HG02840 (cell line): Measurements from ENCODE around the gene WDR48.

Source experiments
- ATAC-seq: cut with Tn5 transposase; IDR thresholded peaks from one replicate; pipeline ENCODE4 v1.9.1; 2021; ENCODE audit warnings: mild to moderate bottlenecking, moderate library complexity, moderate number of reproducible peaks; ENCODE audit not compliant: unreplicated experiment, low FRiP score

The WDR48 gene

GRCh38 chr3:39136533-39137434 is 85.0 kb downstream of the WDR48 start:
- no peak for ATAC-seq

- ATAC-seq, result no peak
These were observed 85.7 kb downstream of the WDR48 start for GRCh38 chr3:39137435-39137936.

DNA sequence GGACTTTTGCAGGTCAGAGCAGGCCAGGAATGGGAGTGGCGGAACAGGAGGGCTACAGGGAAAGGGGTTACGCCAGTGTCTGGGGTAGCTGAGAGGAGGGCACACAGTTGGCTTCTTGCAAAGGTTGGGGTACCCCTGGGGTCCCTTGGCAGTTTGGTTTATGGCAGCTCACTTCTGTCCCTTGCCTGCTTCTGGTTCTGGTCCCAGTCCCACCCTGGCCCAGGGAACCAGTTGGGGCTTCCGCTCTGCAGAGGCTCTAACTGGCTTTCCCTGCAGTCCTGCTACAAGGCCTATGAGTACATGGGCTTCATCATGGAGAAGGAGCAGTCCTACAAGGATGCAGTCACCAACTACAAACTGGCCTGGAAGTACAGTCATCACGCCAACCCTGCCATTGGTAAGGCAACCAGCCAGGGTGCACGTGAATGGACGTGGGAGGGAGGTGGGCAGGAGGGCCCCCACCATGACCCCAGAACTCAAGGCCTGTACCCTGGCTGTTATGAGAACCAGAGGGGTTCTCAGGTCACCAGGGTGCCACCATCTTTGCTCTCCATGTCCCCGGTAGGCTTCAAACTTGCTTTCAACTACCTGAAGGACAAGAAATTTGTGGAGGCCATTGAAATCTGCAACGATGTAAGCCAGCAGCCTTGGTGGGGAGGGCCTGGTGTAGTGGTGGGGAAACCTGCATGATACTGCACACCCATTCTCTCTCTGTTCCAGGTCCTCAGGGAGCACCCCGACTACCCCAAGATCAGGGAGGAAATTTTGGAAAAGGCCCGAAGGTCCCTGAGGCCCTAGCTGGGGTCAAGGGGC is 86.4 kb downstream of the WDR48 start:
- ATAC-seq, result no peak

DNA sequence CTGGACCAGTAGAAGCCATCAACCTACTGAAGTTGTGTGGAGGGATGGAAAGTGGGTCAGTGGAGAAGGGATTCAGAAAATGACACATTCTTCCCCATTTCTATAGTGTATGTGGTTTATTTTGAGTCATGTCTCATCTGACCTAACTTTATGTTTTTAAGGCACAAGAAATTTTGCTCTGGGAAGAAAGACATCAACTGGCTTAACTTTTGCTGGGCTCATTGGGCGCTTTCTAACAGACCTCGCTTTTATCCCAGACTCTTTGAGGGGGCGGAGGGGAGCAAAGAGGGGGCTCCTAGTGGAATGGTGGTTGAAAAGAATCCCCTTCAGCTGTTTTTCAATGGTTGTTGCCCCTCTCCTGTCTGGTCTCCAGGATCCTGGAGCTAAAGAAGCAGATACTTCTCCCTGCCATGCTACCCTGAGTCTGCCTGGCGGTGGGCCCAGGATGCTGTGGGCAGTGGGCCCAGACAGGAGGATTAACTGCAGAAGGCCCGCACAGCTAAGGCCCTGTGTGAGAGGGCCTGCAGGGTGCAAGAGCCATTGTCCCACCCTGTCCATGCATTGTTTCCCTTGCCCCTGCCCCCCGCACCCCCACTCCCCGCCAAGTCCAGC is 87.1 kb downstream of the WDR48 start:
- no peak for ATAC-seq

GRCh38 chr3:39139442-39139841 is 87.6 kb downstream of the WDR48 start:
- no peak for ATAC-seq

DNA sequence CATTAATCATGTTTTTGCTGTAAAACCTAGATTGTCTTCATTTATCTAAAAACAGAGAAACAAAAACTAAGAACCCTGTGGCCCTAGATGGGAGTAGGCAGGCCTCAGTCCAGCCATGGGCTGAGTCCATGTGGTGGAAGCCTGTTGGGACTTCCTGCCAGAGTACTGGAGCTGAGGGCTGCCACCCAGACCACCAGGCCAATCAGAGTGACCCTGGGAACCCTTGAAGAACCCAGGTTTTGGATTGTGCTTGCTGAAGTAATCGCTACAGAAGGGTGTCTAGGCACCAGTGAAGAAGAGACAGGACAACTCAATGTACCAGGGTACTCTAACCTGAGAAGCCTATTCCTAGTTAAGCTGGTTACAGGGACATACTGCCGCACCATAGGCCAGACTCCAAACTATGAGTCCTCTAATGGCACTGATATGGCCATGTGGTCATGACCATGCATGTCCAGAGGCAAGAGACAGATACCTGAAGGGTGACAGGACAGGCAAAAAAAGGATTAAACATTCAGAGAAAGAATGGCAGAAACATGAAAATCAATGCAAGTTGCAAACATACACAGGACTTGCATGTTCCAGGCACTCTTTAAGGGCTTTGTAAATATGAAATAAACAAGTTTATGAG is 88.6 kb downstream of the WDR48 start:
- ATAC-seq, result no peak

- no peak for ATAC-seq
These were observed 89.6 kb downstream of the WDR48 start for GRCh38 chr3:39141171-39141995.

GRCh38 chr3:39142067-39142466 is 90.3 kb downstream of the WDR48 start:
- ATAC-seq, result no peak

- ATAC-seq, result no peak
These were observed 91.5 kb downstream of the WDR48 start for GRCh38 chr3:39143051-39143885.

- no peak for ATAC-seq
These were observed 92.4 kb downstream of the WDR48 start for GRCh38 chr3:39144095-39144747.

DNA sequence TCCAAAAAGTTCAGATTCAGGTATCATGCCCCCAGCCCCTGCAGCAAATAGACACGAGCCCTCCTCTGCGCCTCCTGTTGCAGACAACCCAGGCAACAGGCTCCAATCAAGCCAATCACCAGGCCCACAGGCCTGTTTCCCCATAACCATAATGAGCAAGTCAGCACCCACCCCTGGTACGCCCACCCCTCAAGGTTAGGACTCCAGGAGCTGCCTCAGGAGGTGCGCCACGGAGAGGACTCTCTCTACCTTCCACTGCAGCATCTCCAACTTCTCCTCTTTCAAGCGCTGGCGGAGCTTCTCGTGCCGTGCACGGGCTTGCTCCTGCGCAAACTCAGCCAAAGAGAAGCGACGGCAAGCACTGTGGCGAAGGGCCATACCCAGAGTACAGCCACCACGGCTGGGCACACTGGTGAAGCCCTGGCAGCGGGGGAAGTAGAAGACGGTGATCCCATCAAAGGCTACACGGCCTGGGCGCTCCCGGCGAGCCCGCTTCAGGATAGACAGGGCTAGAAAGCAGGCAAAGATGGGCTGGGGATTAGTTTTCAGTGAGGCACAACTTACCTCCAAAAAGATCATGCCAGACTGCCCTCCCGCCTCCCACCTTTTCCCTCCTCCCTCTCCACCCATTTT is 93.0 kb downstream of the WDR48 start:
- ATAC-seq, result no peak

DNA sequence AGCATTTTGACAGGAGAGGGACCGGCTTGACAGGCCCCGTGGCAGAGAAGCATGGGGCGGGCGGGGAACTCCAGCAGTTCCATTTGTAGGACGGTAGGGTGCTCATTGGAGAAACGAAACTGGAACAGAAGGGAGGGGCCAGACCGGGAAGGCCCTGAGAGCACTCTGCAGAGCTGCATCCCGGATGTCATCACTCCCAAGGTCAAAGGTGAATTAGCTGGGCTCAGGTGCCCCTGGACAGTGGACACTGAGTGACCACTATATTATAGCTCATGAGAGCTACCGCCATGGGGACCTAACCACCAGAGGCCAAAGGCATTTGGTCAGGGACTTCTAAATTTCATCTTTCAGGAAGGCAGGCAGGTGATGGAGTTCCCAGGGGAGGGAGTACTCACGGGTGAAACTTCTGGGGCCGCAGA is 94.3 kb downstream of the WDR48 start:
- no peak for ATAC-seq
